K562 (cell line): ENCODE data around the gene PGLYRP4. TPM values are rescaled to one million over a fixed set of nuclear protein-coding genes. Genes with fewer than 3 reads are reported as not detected.
A peak's percentile ranks its signal among the peaks of the same experiment; 100 is the strongest.

Experiments
- ATAC-seq: fragments of 200-7000 bp; cut with Tn5 transposase; 3 replicates; pipeline ENCODE4 v1.9.1; 2020; ENCODE audit warnings: moderate library complexity
- BruUV-seq: library from RNA; stranded (reverse); fragments of 400-500 nt; replicated peaks from 2 replicates; lab custom pipeline; 2021; lab: Mats Ljungman, UMichigan
- CTCF ChIA-PET: fragments of 300-600 bp; formaldehyde crosslinking; extraction: SDS; loops from one replicate; lab custom pipeline; 2021; ENCODE audit warnings: low intra/inter-chr PET ratio; lab: Yijun Ruan, JAX
- POLR2A ChIA-PET: fragments of 300-600, 350-650 bp; sonication (Branson Sonifier 250); formaldehyde crosslinking; extraction: SDS; loops from one replicate; lab custom pipeline; 2021; ENCODE audit warnings: antibody characterized with exemption, inconsistent platforms; lab: Yijun Ruan, JAX
- DNase-seq, 4 experiments: peaks; one replicate each; pipeline versions ENCODE4 v3.0.0 to v3.0.0-alpha.2; 2011 to 2018; ENCODE audit warnings: low spot score in 3 of 4, mixed read lengths in 3 of 4; ENCODE audit errors: extremely low read depth in 1 of 4
- FAIRE-seq: peaks from 2 replicates; lab custom pipeline; 2011; peaks lifted over from hg19 to GRCh38; lab: Jason Lieb, UNC
- H2AFZ ChIP-seq: 2 replicates; pipeline ENCODE4 v1.6.0; 2011; ENCODE audit warnings: low read depth, low read length, control low read depth, inconsistent platforms
- H3K27ac ChIP-seq: fragments of 200-600 bp; 3 replicates; pipeline ENCODE4 v1.8.0; 2011; ENCODE audit warnings: low read depth, mild to moderate bottlenecking, control low read depth, inconsistent platforms, low read length, moderate library complexity, mixed read lengths; ENCODE audit errors: extremely low read depth
- H3K27me3 ChIP-seq, 2 experiments: fragments of 300-600 bp in 1 of 2; 2 replicates in 1 of 2; 3 replicates in 1 of 2; pipeline versions ENCODE4 v1.6.0 to v1.8.0; 2011; ENCODE audit warnings: inconsistent platforms in 2 of 2, low read length in 2 of 2, mild to moderate bottlenecking in 1 of 2, mixed read lengths in 1 of 2, moderate library complexity in 1 of 2; ENCODE audit not compliant: control insufficient read depth in 2 of 2, insufficient read depth in 2 of 2
- H3K36me3 ChIP-seq: fragments of 300-600 bp; 3 replicates; pipeline ENCODE4 v1.8.0; 2011; ENCODE audit warnings: mild to moderate bottlenecking, low read length, inconsistent platforms; ENCODE audit not compliant: control insufficient read depth, insufficient read depth
- H3K4me1 ChIP-seq, 2 experiments: fragments of 200-600 bp in 1 of 2; replicated peaks in 1 of 2; 2 replicates in 1 of 2; 3 replicates in 1 of 2; pipeline versions ENCODE4 v1.5.1 to v1.8.0; 2011; ENCODE audit warnings: inconsistent platforms in 2 of 2, low read length in 2 of 2, mild to moderate bottlenecking in 1 of 2, mixed read lengths in 1 of 2, moderate library complexity in 1 of 2; ENCODE audit not compliant: control insufficient read depth in 2 of 2, insufficient read depth in 2 of 2
- H3K4me2 ChIP-seq: 2 replicates; pipeline ENCODE4 v1.6.1; 2011; ENCODE audit warnings: low read length, control low read depth, inconsistent platforms, mixed read lengths; ENCODE audit not compliant: insufficient read depth
- H3K4me3 ChIP-seq: fragments of 200-600 bp; sonication (generic), shearing (Covaris generic); 2 replicates; pipeline ENCODE4 v1.5.1; 2016; ENCODE audit warnings: control low read depth, inconsistent platforms
- H3K79me2 ChIP-seq: fragments of 200-600 bp; 3 replicates; pipeline ENCODE4 v1.8.0; 2011; ENCODE audit warnings: low read length, inconsistent platforms; ENCODE audit not compliant: control insufficient read depth, insufficient read depth
- H3K9ac ChIP-seq, 2 experiments: 2 replicates each; pipeline versions ENCODE4 v1.6.0 to v1.6.1; 2011; ENCODE audit warnings: low read depth in 2 of 2, low read length in 2 of 2, control low read depth in 1 of 2, inconsistent platforms in 1 of 2, mild to moderate bottlenecking in 1 of 2, mixed read lengths in 1 of 2; ENCODE audit not compliant: insufficient read depth in 1 of 2
- H3K9me1 ChIP-seq: one replicate; pipeline ENCODE4 v1.6.0; 2011; ENCODE audit warnings: inconsistent platforms, mild to moderate bottlenecking, low read length, moderate library complexity; ENCODE audit not compliant: control insufficient read depth, insufficient read depth
- H3K9me3 ChIP-seq: replicated peaks from 2 replicates; pipeline ENCODE4 v1.5.1; 2011; ENCODE audit warnings: low read depth, low read length, inconsistent platforms; ENCODE audit not compliant: control insufficient read depth, insufficient read depth
- H4K20me1 ChIP-seq: replicated peaks from 2 replicates; pipeline ENCODE4 v1.6.1; 2011; ENCODE audit warnings: low read length, inconsistent platforms, mixed read lengths; ENCODE audit not compliant: control insufficient read depth, insufficient read depth
- SMARCC2 ChIP-seq: fragments of 450-650 bp; IDR thresholded peaks from 2 replicates; pipeline ENCODE4 v1.6.1; 2017; ENCODE audit warnings: antibody characterized with exemption, moderate library complexity, mild to moderate bottlenecking, low read depth
- TOE1 ChIP-seq, 2 experiments: fragments of 450-650 bp in 1 of 2; sonication (generic) in 1 of 2; formaldehyde crosslinking in 1 of 2; IDR thresholded peaks; 2 replicates each; pipeline versions ENCODE4 v1.7.1 to v1.8.0; 2016 to 2022; ENCODE audit warnings: borderline replicate concordance in 2 of 2, mild to moderate bottlenecking in 2 of 2, antibody characterized with exemption in 1 of 2, inconsistent platforms in 1 of 2, low read depth in 1 of 2, missing genetic modification reagents in 1 of 2, moderate library complexity in 1 of 2
- WGBS: fragments of 100-300 bp; shearing (Covaris generic); methylation state at CpG from one replicate; pipeline ENCODE4 v1.1.6; 2016; ENCODE audit warnings: low coverage, mixed read lengths; ENCODE audit not compliant: insufficient coverage; ENCODE audit errors: missing lambda C conversion rate; 5-methylcytosine and 5-hydroxymethylcytosine counted together
- in situ Hi-C: fragments of 300-500 bp; cut with MboI; formaldehyde crosslinking; loops from 4 replicates; pipeline ENCODE4 v1.15.0; 2018; ENCODE audit warnings: inconsistent platforms, mixed read lengths
- intact Hi-C: fragments of 100-400 bp; cut with micrococcal nuclease; formaldehyde crosslinking; loops from 2 replicates; pipeline ENCODE4 v1.14.2; 2022
- polyA plus RNA-seq, 8 experiments: library from polyadenylated mRNA; depleted of rRNA in 4 of 8; stranded (reverse) in 5 of 8; unstranded in 3 of 8; fragments of >200 nt; fragmentation: Nextera tagmentation in 2 of 8; fragmentation: Illumina TruSeq in 1 of 8; extraction: Ambion mirVana in 2 of 8; extraction: Trizol in 1 of 8; gene quantifications; 2 replicates each; pipeline versions ENCODE4 v1.2.1 to v1.2.3, GENCODE V29; 2011 to 2014; ENCODE audit warnings: inconsistent platforms in 1 of 8, missing spikeins in 1 of 8
- total RNA-seq, 7 experiments: library from RNA; depleted of rRNA in 6 of 7; stranded (reverse); fragments of >200 nt in 6 of 7; fragmentation: Illumina TruSeq in 2 of 7; extraction: Trizol in 2 of 7; gene quantifications; 2 replicates each; pipeline versions ENCODE4 v1.2.1 to v1.2.3, GENCODE V29; 2011 to 2021; ENCODE audit warnings: low replicate concordance in 1 of 7
- TF ChIP-seq, protein P1 (sequence below): fragments of 250-450 bp; sonication (Bioruptor Pico); IDR thresholded peaks from 2 replicates; pipeline ENCODE4 v1.5.0; 2021; ENCODE audit warnings: mild to moderate bottlenecking, moderate library complexity
- TF ChIP-seq, protein P2 (sequence below): sonication (generic); formaldehyde crosslinking; IDR thresholded peaks from 2 replicates; pipeline ENCODE4 v1.8.1; 2023; ENCODE audit warnings: mild to moderate bottlenecking, missing genetic modification reagents

The PGLYRP4 gene
- total and polyA plus RNA-seq, 9 of the 15 experiments (the other 6 are each of a cell fraction or from before 2014, with no cell fraction given) = 0.06 to 0.13 (median 0.11) TPM; not detected in 6

DNA sequence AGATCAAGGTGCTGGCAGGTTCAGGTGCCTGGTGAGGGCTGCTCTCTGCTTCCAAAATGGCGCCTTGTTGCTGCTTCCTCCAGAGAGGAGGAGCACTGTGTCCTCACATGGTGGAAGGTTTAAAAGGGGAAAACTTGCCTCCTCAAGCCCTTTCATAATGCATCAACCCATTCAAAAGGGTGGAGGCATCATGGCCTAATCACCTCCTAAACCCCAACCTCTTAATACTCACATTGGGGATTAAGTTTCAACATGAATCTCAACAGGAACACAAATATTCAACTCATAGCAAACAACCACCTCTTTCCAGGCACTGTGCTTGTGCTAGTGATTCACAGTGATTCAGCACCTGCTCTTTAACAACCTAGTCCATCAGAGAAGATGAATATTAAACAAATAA is 22.6 kb upstream of the PGLYRP4 start (continued):
- TF ChIP-seq, protein P1, sequence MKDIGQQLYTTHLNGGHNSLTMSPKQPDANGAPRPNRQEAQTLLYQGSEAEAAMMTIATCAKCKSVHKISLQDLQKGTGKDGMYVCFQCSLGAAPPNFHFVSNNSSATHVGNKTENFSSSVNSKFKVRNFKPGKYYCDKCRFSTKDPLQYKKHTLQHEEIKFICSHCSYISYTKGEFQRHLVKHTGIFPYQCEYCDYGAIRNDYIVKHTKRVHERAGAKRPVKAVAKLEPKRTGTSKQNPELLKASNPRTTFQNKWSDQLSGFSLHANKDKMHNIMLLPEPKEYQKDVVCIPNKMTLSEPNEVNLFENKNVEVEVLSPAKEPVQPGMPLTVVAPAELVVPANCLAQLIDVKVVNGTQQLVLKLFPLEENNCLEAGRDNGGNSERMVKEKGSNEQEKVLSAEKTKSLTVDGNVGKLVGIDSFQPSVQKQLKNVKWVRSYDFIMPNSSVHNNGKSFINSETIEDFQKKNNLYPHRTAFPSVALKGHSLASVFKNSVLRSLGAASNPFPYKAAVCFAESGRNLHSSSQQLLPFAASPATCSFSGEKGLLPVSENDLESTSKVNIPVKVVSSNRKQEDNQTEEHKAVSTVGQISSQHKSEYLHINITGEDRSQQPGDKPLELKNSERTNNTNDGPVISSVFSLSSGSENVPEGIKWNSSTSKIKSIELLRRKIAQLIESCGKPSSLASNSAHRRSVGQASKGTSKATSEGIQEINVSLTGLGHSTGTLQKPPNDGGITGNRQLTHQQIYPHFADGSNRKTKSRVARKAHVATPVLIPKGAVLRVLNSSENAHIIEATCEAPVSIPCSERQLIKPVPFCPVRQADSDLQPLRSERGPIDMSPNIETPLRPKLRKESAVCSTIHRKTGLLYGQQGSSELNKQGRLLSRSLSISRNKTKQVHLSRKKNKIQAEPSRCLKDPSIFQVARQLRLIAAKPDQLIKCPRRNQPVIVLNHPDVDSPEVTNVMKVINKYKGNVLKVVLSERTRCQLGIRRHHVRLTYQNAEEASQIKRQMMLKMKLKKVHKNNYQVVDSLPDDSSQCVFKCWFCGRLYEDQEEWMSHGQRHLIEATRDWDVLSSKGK = no peak
- TF ChIP-seq, protein P2, sequence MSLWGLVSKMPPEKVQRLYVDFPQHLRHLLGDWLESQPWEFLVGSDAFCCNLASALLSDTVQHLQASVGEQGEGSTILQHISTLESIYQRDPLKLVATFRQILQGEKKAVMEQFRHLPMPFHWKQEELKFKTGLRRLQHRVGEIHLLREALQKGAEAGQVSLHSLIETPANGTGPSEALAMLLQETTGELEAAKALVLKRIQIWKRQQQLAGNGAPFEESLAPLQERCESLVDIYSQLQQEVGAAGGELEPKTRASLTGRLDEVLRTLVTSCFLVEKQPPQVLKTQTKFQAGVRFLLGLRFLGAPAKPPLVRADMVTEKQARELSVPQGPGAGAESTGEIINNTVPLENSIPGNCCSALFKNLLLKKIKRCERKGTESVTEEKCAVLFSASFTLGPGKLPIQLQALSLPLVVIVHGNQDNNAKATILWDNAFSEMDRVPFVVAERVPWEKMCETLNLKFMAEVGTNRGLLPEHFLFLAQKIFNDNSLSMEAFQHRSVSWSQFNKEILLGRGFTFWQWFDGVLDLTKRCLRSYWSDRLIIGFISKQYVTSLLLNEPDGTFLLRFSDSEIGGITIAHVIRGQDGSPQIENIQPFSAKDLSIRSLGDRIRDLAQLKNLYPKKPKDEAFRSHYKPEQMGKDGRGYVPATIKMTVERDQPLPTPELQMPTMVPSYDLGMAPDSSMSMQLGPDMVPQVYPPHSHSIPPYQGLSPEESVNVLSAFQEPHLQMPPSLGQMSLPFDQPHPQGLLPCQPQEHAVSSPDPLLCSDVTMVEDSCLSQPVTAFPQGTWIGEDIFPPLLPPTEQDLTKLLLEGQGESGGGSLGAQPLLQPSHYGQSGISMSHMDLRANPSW (CRISPR knock-in tag) = no peak
- no peak for TF ChIP-seq SMARCC2

DNA sequence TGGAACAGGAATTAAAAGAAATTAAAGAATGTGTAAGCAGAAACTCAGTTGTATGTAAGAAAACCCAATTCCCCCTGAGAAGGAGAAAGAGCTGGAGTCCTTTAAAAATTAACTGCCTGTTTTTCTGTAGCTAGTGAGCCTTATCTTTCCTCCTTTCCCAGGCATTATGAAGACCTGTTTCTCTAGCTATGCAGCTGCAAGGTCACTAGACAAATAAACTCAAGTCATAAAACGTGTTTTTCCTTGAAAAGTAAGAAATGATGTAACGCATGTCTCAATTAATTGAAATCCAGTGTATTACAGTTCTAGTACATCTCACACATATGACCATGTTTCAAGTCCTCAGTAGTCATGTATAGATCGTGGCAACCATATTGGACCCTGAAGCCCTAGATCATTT is 21.5 kb upstream of the PGLYRP4 start:
- Histone ChIP-seq H2AFZ (no peak overlapping the region), H3K4me1 (no peaks in the 10 kb centered on the region), H3K27ac (no peak overlapping the region), H3K79me2 (no peaks in the 10 kb centered on the region), H3K4me3 (no peak overlapping the region), H3K9ac (no peak overlapping the region), H4K20me1 (no peaks in the 10 kb centered on the region), H3K9me3 (no peaks in the 10 kb centered on the region), H3K36me3 (no peaks in the 10 kb centered on the region), H3K27me3 (peaks cover 3 to 30% of the 10 kb centered on the region in 2 experiments; a peak in 4 of 5 replicates), H3K9me1 (no peaks in the 10 kb centered on the region), H3K4me2 (no peak overlapping the region)
- no peak for ATAC-seq
- TF ChIP-seq TOE1 (IDR thresholded peaks at IDR 0.05; ENCODE audit: borderline replicate concordance) (no peak), TOE1 (CRISPR knock-in tag; IDR thresholded peaks at IDR 0.05; ENCODE audit: borderline replicate concordance, low read depth) (no peak)
- intact Hi-C loops = no loop called here
- no peak for DNase-seq
- CTCF ChIA-PET = no interaction called here
- FAIRE-seq = peak; percentile 44
- 0% methylated on average over 3 of the region's 3 CpGs for WGBS
- POLR2A ChIA-PET = no interaction called here
- in situ Hi-C loops = no loop called here
- no TSS peak for BruUV-seq
